ENCODE measurements around the gene ANKRD6.
"Not testable (repeated sequence)": the region's sequence is repeated elsewhere in the genome, so short reads cannot be mapped to it uniquely, and the experiment has no call there.

ANKRD6 gene

GRCh38 chr6:89432875-89433251 lies at the start of gene ANKRD6:
Gene ANKRD6 (plus strand): TSS chr6:89433152. CDS start chr6:89566977, 133,825 bp downstream.
- in situ Hi-C loops (cut with MboI; ENCODE audit: low pct_unique_long_range_greater_than_20kb, low sequenced_read_pairs), result loop anchor here (25.0 kb wide), 1 partner anchor 179 kb away; no protein-coding TSS in a partner anchor

GRCh38 chr6:89385156-89385667 lies 47.7 kb upstream of the ANKRD6 start:
- in situ Hi-C loops (cut with MboI; ENCODE audit: low pct_unique_long_range_greater_than_20kb, low sequenced_read_pairs), result no loop called here

More at GRCh38 chr6:89432875-89433251, at the start of gene ANKRD6:
- peak; percentile 80 for DNase-seq

GRCh38 chr6:89385846-89386245 lies 47.1 kb upstream of the ANKRD6 start:
- no peak for DNase-seq
- in situ Hi-C loops (cut with MboI; ENCODE audit: low pct_unique_long_range_greater_than_20kb, low sequenced_read_pairs), result no loop called here

More at GRCh38 chr6:89385156-89385667, 47.7 kb upstream of the ANKRD6 start:
- DNase-seq, result no peak

GRCh38 chr6:89386917-89387491 lies 45.9 kb upstream of the ANKRD6 start:
- DNase-seq, result no peak
- in situ Hi-C loops (cut with MboI; ENCODE audit: low pct_unique_long_range_greater_than_20kb, low sequenced_read_pairs), result no loop called here

GRCh38 chr6:89387516-89388201 lies 45.3 kb upstream of the ANKRD6 start:
- no peak for DNase-seq
- in situ Hi-C loops (cut with MboI; ENCODE audit: low pct_unique_long_range_greater_than_20kb, low sequenced_read_pairs), result no loop called here

- in situ Hi-C loops (cut with MboI; ENCODE audit: low pct_unique_long_range_greater_than_20kb, low sequenced_read_pairs), result no loop called here
- DNase-seq, result no peak
Observed at GRCh38 chr6:89388846-89389245, 44.1 kb upstream of the ANKRD6 start.

- in situ Hi-C loops (cut with MboI; ENCODE audit: low pct_unique_long_range_greater_than_20kb, low sequenced_read_pairs), result no loop called here
- no peak for DNase-seq
Observed at GRCh38 chr6:89392823-89393222, 40.1 kb upstream of the ANKRD6 start.

- in situ Hi-C loops (cut with MboI; ENCODE audit: low pct_unique_long_range_greater_than_20kb, low sequenced_read_pairs), result no loop called here
- no peak for DNase-seq
Observed at GRCh38 chr6:89393659-89394058, 39.3 kb upstream of the ANKRD6 start.

- in situ Hi-C loops (cut with MboI; ENCODE audit: low pct_unique_long_range_greater_than_20kb, low sequenced_read_pairs); DNase-seq: not testable (repeated sequence)
Observed at GRCh38 chr6:89397884-89398283, 35.1 kb upstream of the ANKRD6 start.

GRCh38 chr6:89398762-89399525 lies 34.0 kb upstream of the ANKRD6 start:
- in situ Hi-C loops (cut with MboI; ENCODE audit: low pct_unique_long_range_greater_than_20kb, low sequenced_read_pairs), result no loop called here
- DNase-seq, result no peak

- in situ Hi-C loops (cut with MboI; ENCODE audit: low pct_unique_long_range_greater_than_20kb, low sequenced_read_pairs), result no loop called here
Observed at GRCh38 chr6:89400050-89400449, 32.9 kb upstream of the ANKRD6 start.

GRCh38 chr6:89400912-89401399 lies 32.0 kb upstream of the ANKRD6 start:
- in situ Hi-C loops (cut with MboI; ENCODE audit: low pct_unique_long_range_greater_than_20kb, low sequenced_read_pairs), result no loop called here
- peak; percentile 15 for DNase-seq

More at GRCh38 chr6:89400050-89400449, 32.9 kb upstream of the ANKRD6 start:
- DNase-seq, result no peak

GRCh38 chr6:89402776-89403175 lies 30.2 kb upstream of the ANKRD6 start:
- in situ Hi-C loops (cut with MboI; ENCODE audit: low pct_unique_long_range_greater_than_20kb, low sequenced_read_pairs), result no loop called here

GRCh38 chr6:89404512-89404911 lies 28.4 kb upstream of the ANKRD6 start:
- DNase-seq, result no peak
- in situ Hi-C loops (cut with MboI; ENCODE audit: low pct_unique_long_range_greater_than_20kb, low sequenced_read_pairs), result no loop called here

More at GRCh38 chr6:89402776-89403175, 30.2 kb upstream of the ANKRD6 start:
- DNase-seq, result no peak

- in situ Hi-C loops (cut with MboI; ENCODE audit: low pct_unique_long_range_greater_than_20kb, low sequenced_read_pairs), result no loop called here
- DNase-seq, result peak; percentile 27
Observed at GRCh38 chr6:89406141-89406540, 26.8 kb upstream of the ANKRD6 start.

GRCh38 chr6:89409461-89410035 lies 23.4 kb upstream of the ANKRD6 start:
- DNase-seq, result no peak
- in situ Hi-C loops (cut with MboI; ENCODE audit: low pct_unique_long_range_greater_than_20kb, low sequenced_read_pairs), result no loop called here

- in situ Hi-C loops (cut with MboI; ENCODE audit: low pct_unique_long_range_greater_than_20kb, low sequenced_read_pairs), result no loop called here
- peak; percentile 29 for DNase-seq
Observed at GRCh38 chr6:89410231-89410761, 22.7 kb upstream of the ANKRD6 start.

- in situ Hi-C loops (cut with MboI; ENCODE audit: low pct_unique_long_range_greater_than_20kb, low sequenced_read_pairs), result no loop called here
- peak; percentile 35 for DNase-seq
Observed at GRCh38 chr6:89410788-89411144, 22.2 kb upstream of the ANKRD6 start.

All from KBM-7 (cell line).